Stimulated activated CD8-positive, alpha-beta memory T cell treated with anti-CD3 and anti-CD28 coated beads, Interleukin-4, amount 100 ng/mL, for 48 hours (primary cell): ENCODE measurements around the gene CYP4B1.
"Not testable (repeated sequence)": the region's sequence is repeated elsewhere in the genome, so short reads cannot be mapped to it uniquely, and the experiment has no call there.

Experiments
- DNase-seq: peaks from one replicate; pipeline ENCODE4 v3.0.0-alpha.2; 2020

Gene CYP4B1

DNA sequence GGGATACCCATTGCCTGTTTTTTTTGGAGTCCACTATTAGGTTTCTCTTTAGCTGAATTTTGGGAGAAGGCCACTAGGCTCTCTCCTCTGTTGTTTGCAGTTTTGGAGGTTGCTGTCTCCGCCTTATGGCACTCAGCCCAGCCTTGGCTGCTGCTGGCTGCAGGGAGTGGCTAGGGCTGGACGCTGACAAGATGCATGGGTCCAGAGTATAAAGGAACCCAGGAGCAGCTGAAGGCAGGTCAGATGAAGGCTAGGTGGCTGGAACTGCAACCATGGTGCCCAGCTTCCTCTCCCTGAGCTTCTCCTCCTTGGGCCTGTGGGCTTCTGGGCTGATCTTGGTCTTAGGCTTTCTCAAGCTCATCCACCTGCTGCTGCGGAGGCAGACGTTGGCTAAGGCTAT, at the start of gene CYP4B1:
CYP4B1 (plus strand) TSS at position 237 of the 400 bp plus-strand sequence; CDS start at position 273, 36 bp downstream.
- DNase-seq, result no peak

DNA sequence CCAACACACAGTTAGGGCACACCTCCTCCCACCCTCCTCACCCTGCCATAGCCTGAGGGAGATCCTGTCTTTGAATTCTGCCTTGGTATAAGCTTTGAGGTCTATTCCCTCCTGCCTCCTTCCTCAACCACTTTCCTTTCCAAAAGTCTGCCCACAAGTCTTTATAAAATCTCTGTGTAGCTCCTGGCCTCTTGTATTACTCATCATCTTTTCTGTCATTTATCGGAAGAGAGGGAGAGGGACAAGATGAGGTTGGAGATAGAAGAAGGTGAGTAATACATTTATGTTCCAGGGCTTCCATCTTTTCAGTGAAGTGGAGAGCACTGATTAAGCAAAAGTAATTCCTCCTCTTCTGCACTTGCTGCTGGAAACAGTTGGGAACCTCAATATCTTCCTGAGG, 49.4 kb upstream of the CYP4B1 start:
- DNase-seq, result no peak

- DNase-seq, result no peak
These were observed 48.9 kb upstream of the CYP4B1 start for GRCh38 chr1:46749921-46750404.

DNA sequence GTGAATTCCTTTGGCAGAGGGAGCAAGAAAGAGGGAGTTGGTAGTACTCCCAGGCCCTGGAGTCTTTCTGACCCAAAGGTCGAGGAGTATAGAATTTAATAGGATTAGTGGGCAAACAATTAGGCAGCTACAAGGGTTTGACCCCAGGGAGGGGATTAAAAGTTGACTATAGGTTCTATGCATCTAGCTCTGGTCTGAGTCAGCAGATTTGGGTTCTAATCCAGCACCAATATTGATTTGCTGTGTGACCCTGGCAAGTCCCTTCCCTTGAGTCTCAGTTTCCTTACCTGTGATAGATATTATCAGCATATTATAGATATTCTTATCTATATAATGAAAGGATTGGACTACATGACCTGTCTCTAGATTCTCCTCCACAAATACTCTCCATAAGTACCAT, 44.9 kb upstream of the CYP4B1 start:
- DNase-seq, result no peak

DNA sequence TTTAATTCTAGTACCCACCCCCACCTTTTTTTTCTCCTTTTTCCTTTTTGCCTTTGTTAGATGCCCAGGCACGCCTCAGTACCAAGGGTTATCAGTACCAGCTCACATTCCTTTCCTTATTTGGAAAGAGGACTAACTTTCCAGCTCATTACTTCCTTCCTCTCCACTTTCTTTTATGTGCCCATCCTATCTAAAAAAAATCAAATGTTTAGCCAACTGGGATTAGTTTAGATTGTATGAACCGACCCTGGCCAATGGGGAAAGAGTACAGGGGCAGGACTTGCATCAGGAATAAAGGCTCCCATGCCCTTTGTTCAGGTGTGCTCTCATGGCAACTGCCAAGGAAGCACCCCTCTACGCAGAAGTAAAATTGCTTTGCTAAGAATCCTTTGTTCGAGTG, 44.1 kb upstream of the CYP4B1 start:
- not testable (repeated sequence) for DNase-seq

DNA sequence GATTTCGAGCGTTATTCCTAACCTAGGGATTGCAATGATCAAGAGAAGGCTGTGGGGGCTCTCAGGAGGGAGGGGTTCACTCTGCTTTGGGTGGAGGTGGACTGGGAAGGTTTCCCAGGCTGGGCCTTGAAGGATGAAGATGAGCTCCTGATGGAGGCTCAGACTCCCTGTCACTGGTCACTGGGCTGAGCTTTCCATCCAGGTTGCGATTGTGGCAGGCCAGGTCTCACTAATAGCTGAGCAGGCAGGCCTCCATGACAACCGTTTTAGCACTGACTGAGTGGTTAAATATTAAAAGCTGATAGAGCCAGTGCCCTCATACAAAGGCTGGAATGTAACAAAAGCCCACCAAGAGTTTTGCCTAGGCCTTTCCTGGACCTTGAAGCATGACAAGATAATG, 43.7 kb upstream of the CYP4B1 start:
- no peak for DNase-seq

DNA sequence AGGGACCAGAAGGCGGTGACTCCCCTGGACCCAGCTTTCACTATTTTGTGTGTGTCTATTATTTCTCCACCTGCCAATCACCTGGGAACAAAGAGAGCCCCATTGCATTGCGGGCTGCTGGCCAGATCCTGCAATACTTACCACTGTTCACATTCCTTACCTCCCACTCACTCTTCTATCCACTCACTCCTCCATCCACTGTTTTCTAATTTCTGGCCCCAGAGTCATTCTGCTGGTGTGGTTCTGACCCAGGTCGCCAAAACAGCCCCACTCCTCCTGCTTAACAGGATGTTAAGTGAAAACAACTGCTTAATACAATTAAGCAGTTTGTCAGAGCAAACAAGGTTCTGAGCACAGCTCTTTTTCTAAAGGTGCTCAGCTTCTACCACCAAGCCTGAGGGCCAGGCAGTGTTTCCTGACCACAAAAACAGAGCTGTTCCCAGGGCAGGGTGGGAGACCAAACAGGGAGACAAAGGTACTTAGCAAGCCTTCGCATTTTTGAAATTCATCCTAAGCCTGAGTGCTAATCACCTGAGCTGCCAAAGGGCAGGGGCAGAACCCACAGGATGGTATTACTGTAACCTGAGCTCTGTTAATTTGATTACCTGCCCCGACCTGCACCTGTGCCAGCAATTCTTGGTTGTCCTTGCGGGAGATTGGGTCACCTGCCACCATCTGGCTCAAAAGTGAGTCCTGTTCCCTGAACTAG, 41.4 kb upstream of the CYP4B1 start:
- no peak for DNase-seq

GRCh38 chr1:46757956-46758528, 40.8 kb upstream of the CYP4B1 start:
- DNase-seq, result no peak

GRCh38 chr1:46760558-46761166, 38.2 kb upstream of the CYP4B1 start:
- no peak for DNase-seq

DNA sequence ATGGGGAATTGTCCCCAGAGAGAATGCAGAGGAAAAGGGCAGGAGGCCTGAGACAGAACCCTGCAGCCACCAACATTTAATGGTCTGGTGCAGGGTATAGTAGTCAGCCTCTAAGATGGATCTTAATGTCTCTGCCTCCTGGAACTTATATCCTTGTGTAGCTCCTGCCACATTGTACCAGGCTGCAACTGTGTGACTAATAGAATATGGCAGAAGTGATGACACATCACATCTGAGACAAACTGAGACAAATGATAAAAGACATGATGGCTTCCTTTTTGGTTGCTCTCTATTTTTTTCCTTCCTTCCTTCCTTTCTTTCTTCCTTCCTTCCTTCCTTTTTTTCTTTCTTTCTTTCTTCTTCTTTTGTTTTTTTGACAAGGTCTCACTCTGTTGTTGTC, 37.1 kb upstream of the CYP4B1 start:
- no peak for DNase-seq

GRCh38 chr1:46764402-46764801, 34.4 kb upstream of the CYP4B1 start:
- no peak for DNase-seq

- no peak for DNase-seq
These were observed 31.1 kb upstream of the CYP4B1 start for GRCh38 chr1:46767649-46768282.

- no peak for DNase-seq
These were observed 30.4 kb upstream of the CYP4B1 start for GRCh38 chr1:46768445-46768844.

- no peak for DNase-seq
These were observed 29.7 kb upstream of the CYP4B1 start for GRCh38 chr1:46769028-46769740.

GRCh38 chr1:46770541-46770940, 28.3 kb upstream of the CYP4B1 start:
- no peak for DNase-seq

DNA sequence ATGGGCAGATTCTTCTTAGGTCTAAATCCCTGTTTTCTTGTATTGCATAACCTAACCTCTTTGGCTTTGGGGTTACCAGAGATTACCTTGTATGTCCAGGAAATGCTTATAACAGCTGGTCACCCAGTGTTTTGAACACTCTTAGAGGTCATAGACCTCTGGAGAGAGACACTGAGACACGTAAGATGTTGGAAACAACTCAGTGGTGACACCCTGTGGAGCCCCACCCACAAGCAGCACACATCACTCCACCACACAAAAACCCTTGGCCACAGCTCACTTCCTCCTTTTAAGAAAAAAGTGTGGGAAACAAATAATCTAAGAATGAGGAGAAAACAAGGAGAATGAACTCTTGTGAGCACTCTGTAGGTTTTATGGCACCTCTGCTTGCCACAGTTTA, 26.3 kb upstream of the CYP4B1 start:
- DNase-seq, result no peak

- DNase-seq, result no peak
These were observed 24.5 kb upstream of the CYP4B1 start for GRCh38 chr1:46774297-46774696.

- not testable (repeated sequence) for DNase-seq
These were observed 20.4 kb upstream of the CYP4B1 start for GRCh38 chr1:46778456-46778855.

GRCh38 chr1:46784666-46785065, 14.2 kb upstream of the CYP4B1 start:
- no peak for DNase-seq

- DNase-seq, result not testable (repeated sequence)
These were observed 10.2 kb upstream of the CYP4B1 start for GRCh38 chr1:46788634-46789033.

GRCh38 chr1:46790446-46791101, 8.3 kb upstream of the CYP4B1 start:
- no peak for DNase-seq

DNA sequence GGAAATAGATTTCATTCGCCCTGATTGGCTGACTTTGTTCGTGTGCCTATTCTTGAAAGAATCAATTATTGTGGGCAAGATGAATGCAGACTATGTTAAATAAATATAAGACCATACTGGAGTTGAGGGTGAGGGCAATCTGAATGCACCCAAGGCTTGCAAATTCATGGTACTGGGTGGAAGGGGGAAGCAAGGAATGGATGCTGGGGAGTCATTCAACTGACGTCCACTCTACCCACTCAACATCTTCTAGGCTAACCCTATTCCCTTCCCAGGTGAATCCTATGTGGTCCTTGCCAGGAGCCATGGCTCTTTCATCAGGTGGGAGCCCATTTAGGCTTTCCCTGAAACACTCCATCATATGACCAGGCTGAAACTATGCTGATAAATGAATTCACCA, 5.7 kb upstream of the CYP4B1 start:
- DNase-seq, result no peak
